ENCODE results near the gene GYS1. TPM values are rescaled to one million over a fixed set of nuclear protein-coding genes. Genes with fewer than 3 reads are reported as not detected.

The GYS1 gene
- 55.1 and 57.0 TPM in 2 replicates for total RNA-seq

GRCh38 chr19:48993175-48994034 is at the start of gene GYS1, which contains the start of gene RUVBL2:
Gene GYS1, minus strand, starts transcription at chr19:48993309. Its CDS starts 197 bp downstream, at chr19:48993112.
Gene RUVBL2, plus strand, starts transcription at chr19:48993887. Its CDS starts 25 bp downstream, at chr19:48993912.

GRCh38 chr19:49036815-49037214 is 43.7 kb upstream of the GYS1 start, which contains the start of gene CGB1:
Gene CGB1, minus strand, starts transcription at chr19:49036895. Its CDS starts 184 bp downstream, at chr19:49036711.

GRCh38 chr19:49031642-49032301 is 38.7 kb upstream of the GYS1 start, which contains the start of gene CGB2:
Gene CGB2, plus strand, starts transcription at chr19:49031890. Its CDS starts 206 bp downstream, at chr19:49032096.

GRCh38 chr19:49024233-49024632 is 31.1 kb upstream of the GYS1 start, which contains the start of gene CGB3:
Gene CGB3, minus strand, starts transcription at chr19:49024333. Its CDS starts 362 bp downstream, at chr19:49023971.

GRCh38 chr19:49017041-49017665 is 24.0 kb upstream of the GYS1 start, which contains the start of gene LHB:
Gene LHB, minus strand, starts transcription at chr19:49017091. Its CDS starts 10 bp downstream, at chr19:49017081.

GRCh38 chr19:48965040-48965805 is 27.9 kb downstream of the GYS1 start, which contains the start of gene FTL:
Gene FTL, plus strand, starts transcription at chr19:48965309. Its CDS starts 199 bp downstream, at chr19:48965508.

GRCh38 chr19:48954595-48955307 is 38.4 kb downstream of the GYS1 start, which contains the start of gene BAX:
Gene BAX, plus strand, starts transcription at chr19:48954875. Its CDS starts 54 bp downstream, at chr19:48954929.

GRCh38 chr19:48933382-48933932 is 59.7 kb downstream of the GYS1 start, which contains the start of gene DHDH:
Gene DHDH, plus strand, starts transcription at chr19:48933699. Its CDS starts 23 bp downstream, at chr19:48933722.

Small RNA genes within 50 kb of the gene (small RNA-seq; reads per million reads assigned to genes)
- gene AC026803.1 (not detected), gene MIR6798 (not detected)

Other genes starting within 250 kb of the GYS1 start
- not detected in 2 replicates for gene IZUMO1, start 246.4 kb downstream of the GYS1 start, total RNA-seq
- gene FUT1, start 240.7 kb downstream of the GYS1 start, total RNA-seq = 0.20 TPM in 1 of 2 replicates, not detected in the other
- not detected in 2 replicates for gene FGF21, start 237.8 kb downstream of the GYS1 start, total RNA-seq
- 43.7 and 44.2 TPM in 2 replicates for gene BCAT2, start 182.3 kb downstream of the GYS1 start, total RNA-seq
- 1.1 and 1.4 TPM in 2 replicates for gene HSD17B14, start 156.8 kb downstream of the GYS1 start, total RNA-seq
- gene PLEKHA4, start 124.7 kb downstream of the GYS1 start, total RNA-seq = 16.4 and 21.3 TPM in 2 replicates
- 41.5 and 55.9 TPM in 2 replicates for gene PPP1R15A, start 120.9 kb downstream of the GYS1 start, total RNA-seq
- 0.37 TPM in 1 of 2 replicates, not detected in the other for gene TULP2, start 94.6 kb downstream of the GYS1 start, total RNA-seq
- 134 and 211 TPM in 2 replicates for gene NUCB1, start 93.0 kb downstream of the GYS1 start, total RNA-seq
- not detected in 2 replicates for gene DHDH, start 59.6 kb downstream of the GYS1 start, total RNA-seq
- gene BAX, start 38.4 kb downstream of the GYS1 start, total RNA-seq = 47.0 and 70.8 TPM in 2 replicates
- 2,886 and 3,269 TPM in 2 replicates for gene FTL, start 28.0 kb downstream of the GYS1 start, total RNA-seq
- 301 and 328 TPM in 2 replicates for gene RUVBL2, start 578 bp upstream of the GYS1 start, total RNA-seq
- not detected in 2 replicates for gene LHB, start 23.8 kb upstream of the GYS1 start, total RNA-seq
- gene CGB3, start 31.0 kb upstream of the GYS1 start, total RNA-seq = not detected in 2 replicates
- not detected in 2 replicates for gene CGB2, start 38.6 kb upstream of the GYS1 start, total RNA-seq
- not detected in 2 replicates for gene CGB1, start 43.6 kb upstream of the GYS1 start, total RNA-seq
- not detected in 2 replicates for gene CGB5, start 50.5 kb upstream of the GYS1 start, total RNA-seq
- not detected in 2 replicates for gene CGB8, start 55.8 kb upstream of the GYS1 start, total RNA-seq
- gene CGB7, start 64.4 kb upstream of the GYS1 start, total RNA-seq = 0.20 TPM in 1 of 2 replicates, not detected in the other
- gene NTF4, start 71.5 kb upstream of the GYS1 start, total RNA-seq = not detected in 2 replicates
- not detected in 2 replicates for gene KCNA7, start 79.4 kb upstream of the GYS1 start, total RNA-seq
- 140 and 162 TPM in 2 replicates for gene SNRNP70, start 92.1 kb upstream of the GYS1 start, total RNA-seq
- gene LIN7B, start 121.1 kb upstream of the GYS1 start, total RNA-seq = 1.8 and 2.7 TPM in 2 replicates
- 0.37 and 0.78 TPM in 2 replicates for gene C19orf73, start 125.8 kb upstream of the GYS1 start, total RNA-seq
- gene PPFIA3, start 126.2 kb upstream of the GYS1 start, total RNA-seq = 0.78 and 1.8 TPM in 2 replicates
- not detected in 2 replicates for gene HRC, start 162.1 kb upstream of the GYS1 start, total RNA-seq
- gene TRPM4, start 164.5 kb upstream of the GYS1 start, total RNA-seq = 14.1 and 14.3 TPM in 2 replicates